IMR-90 (cell line): Measurements from ENCODE around the gene AFTPH. TPM values are rescaled to one million over a fixed set of nuclear protein-coding genes. Genes with fewer than 3 reads are reported as not detected.

ENCODE experiments used
- ATAC-seq: fragments of 200-7000 bp; cut with Tn5 transposase; 2 replicates; pipeline ENCODE4 v1.9.1; 2020; ENCODE audit warnings: low read depth, mild to moderate bottlenecking, moderate library complexity
- BruUV-seq: library from RNA; stranded (reverse); fragments of 400-500 nt; replicated peaks from 2 replicates; lab custom pipeline; 2021; lab: Mats Ljungman, UMichigan
- CTCF ChIA-PET: fragments of 300-600 bp; formaldehyde crosslinking; extraction: SDS; loops from one replicate; lab custom pipeline; 2021; ENCODE audit warnings: antibody characterized with exemption; lab: Yijun Ruan, JAX
- POLR2A ChIA-PET: fragments of 300-600 bp; sonication (Branson Sonifier 250); formaldehyde crosslinking; loops from one replicate; lab custom pipeline; 2022; ENCODE audit warnings: antibody characterized with exemption; ENCODE audit not compliant: unreplicated experiment; lab: Charles Lee
- DNase-seq: peaks from one replicate; pipeline ENCODE4 v3.0.0; 2013
- H2AFZ ChIP-seq: replicated peaks from 2 replicates; pipeline ENCODE3; 2013; ENCODE audit warnings: low read length, mild to moderate bottlenecking; ENCODE audit not compliant: poor library complexity
- H2AK5ac ChIP-seq: 2 replicates; pipeline ENCODE4 v1.6.1; 2013; ENCODE audit warnings: low read depth, low read length, inconsistent platforms
- H2AK9ac ChIP-seq: replicated peaks from 2 replicates; pipeline ENCODE3; 2013; ENCODE audit warnings: mild to moderate bottlenecking, low read depth, low read length, moderate library complexity; ENCODE audit not compliant: poor library complexity
- H2BK120ac ChIP-seq: 2 replicates; pipeline ENCODE4 v1.6.1; 2013; ENCODE audit warnings: low read depth, low read length, inconsistent platforms
- H2BK15ac ChIP-seq: 3 replicates; pipeline ENCODE4 v1.6.1; 2013; ENCODE audit warnings: low read depth, low read length, inconsistent platforms
- H2BK20ac ChIP-seq: 2 replicates; pipeline ENCODE4 v1.6.1; 2013; ENCODE audit warnings: low read depth, mild to moderate bottlenecking, inconsistent platforms, low read length, moderate library complexity
- H2BK5ac ChIP-seq: 2 replicates; pipeline ENCODE4 v1.6.1; 2013; ENCODE audit warnings: mild to moderate bottlenecking, low read depth, low read length, inconsistent platforms; ENCODE audit not compliant: poor library complexity, severe bottlenecking
- H3K14ac ChIP-seq: replicated peaks from 2 replicates; pipeline ENCODE4 v1.6.1; 2013; ENCODE audit warnings: low read depth, low read length, inconsistent platforms
- H3K18ac ChIP-seq: 2 replicates; pipeline ENCODE4 v1.6.1; 2013; ENCODE audit warnings: low read depth, low read length, control low read depth
- H3K23ac ChIP-seq: 2 replicates; pipeline ENCODE4 v1.6.1; 2013; ENCODE audit warnings: low read depth, low read length, inconsistent platforms
- H3K27ac ChIP-seq: 2 replicates; pipeline ENCODE4 v1.5.1; 2013; ENCODE audit warnings: mild to moderate bottlenecking, control low read depth, low read length; ENCODE audit not compliant: insufficient read depth
- H3K27me3 ChIP-seq: 2 replicates; pipeline ENCODE4 v1.6.1; 2013; ENCODE audit warnings: low read length; ENCODE audit not compliant: control insufficient read depth, insufficient read depth
- H3K36me3 ChIP-seq: 2 replicates; pipeline ENCODE4 v1.6.1; 2013; ENCODE audit warnings: low read length, mixed read lengths; ENCODE audit not compliant: control insufficient read depth, insufficient read depth
- H3K4ac ChIP-seq: 2 replicates; pipeline ENCODE4 v1.6.1; 2013; ENCODE audit warnings: low read depth, low read length, inconsistent platforms
- H3K4me1 ChIP-seq: 2 replicates; pipeline ENCODE4 v1.6.1; 2013; ENCODE audit warnings: low read length, mixed read lengths; ENCODE audit not compliant: control insufficient read depth, insufficient read depth
- H3K4me2 ChIP-seq: 2 replicates; pipeline ENCODE4 v1.6.1; 2013; ENCODE audit warnings: low read depth, mild to moderate bottlenecking, control low read depth, low read length, moderate library complexity
- H3K4me3 ChIP-seq: 2 replicates; pipeline ENCODE4 v1.5.1; 2013; ENCODE audit warnings: low read depth, mild to moderate bottlenecking, control low read depth, low read length, moderate library complexity; ENCODE audit not compliant: insufficient read depth
- H3K56ac ChIP-seq: 2 replicates; pipeline ENCODE4 v1.6.1; 2013; ENCODE audit warnings: low read length, inconsistent platforms; ENCODE audit not compliant: insufficient read depth; ENCODE audit errors: extremely low read depth
- H3K79me1 ChIP-seq, 2 experiments: 2 replicates each; pipeline ENCODE4 v1.6.1; 2013; ENCODE audit warnings: low read length in 2 of 2, inconsistent platforms in 1 of 2, low read depth in 1 of 2
- H3K9ac ChIP-seq: 2 replicates; pipeline ENCODE4 v1.6.1; 2013; ENCODE audit warnings: low read depth, low read length, control low read depth
- H3K9me1 ChIP-seq: 2 replicates; pipeline ENCODE4 v1.6.1; 2013; ENCODE audit warnings: low read length, inconsistent platforms; ENCODE audit not compliant: insufficient read depth
- H3K9me3 ChIP-seq: 2 replicates; pipeline ENCODE4 v1.6.1; 2013; ENCODE audit warnings: low read length; ENCODE audit not compliant: control insufficient read depth, insufficient read depth
- H4K20me1 ChIP-seq: 2 replicates; pipeline ENCODE4 v1.6.1; 2013; ENCODE audit warnings: low read length, inconsistent platforms; ENCODE audit not compliant: insufficient read depth
- H4K5ac ChIP-seq: 2 replicates; pipeline ENCODE4 v1.6.1; 2013; ENCODE audit warnings: mild to moderate bottlenecking, low read depth, low read length, control low read depth
- H4K8ac ChIP-seq, 2 experiments: 2 replicates each; pipeline ENCODE4 v1.6.1; 2013; ENCODE audit warnings: low read depth in 2 of 2, low read length in 2 of 2, control low read depth in 1 of 2, inconsistent platforms in 1 of 2
- H4K91ac ChIP-seq: 2 replicates; pipeline ENCODE4 v1.6.1; 2013; ENCODE audit warnings: low read depth, low read length, inconsistent platforms; ENCODE audit not compliant: insufficient read depth
- MAFK ChIP-seq: IDR thresholded peaks from 2 replicates; pipeline ENCODE4 v1.6.1; 2012; ENCODE audit warnings: low read depth, low read length, improper control_type of control experiment
- WGBS, 2 experiments: methylation state at CpG; one replicate each; pipeline versions ENCODE4 v1.1.5 to v1.1.7; 2013; ENCODE audit warnings: missing lambda C conversion rate in 2 of 2; ENCODE audit not compliant: insufficient read length in 1 of 2; ENCODE audit errors: extremely low coverage in 2 of 2; 5-methylcytosine and 5-hydroxymethylcytosine counted together
- dilution Hi-C: fragments of 300-500 bp; cut with HindIII; formaldehyde crosslinking; loops from one replicate; pipeline ENCODE4 v1.14.3; 2018; ENCODE audit warnings: low sequenced_read_pairs; ENCODE audit not compliant: unreplicated experiment
- in situ Hi-C: fragments of 300-500 bp; cut with MboI; formaldehyde crosslinking; loops from 3 replicates; pipeline ENCODE4 v1.14.3; 2019; ENCODE audit warnings: low sequenced_read_pairs, inconsistent platforms, mixed read lengths
- intact Hi-C: fragments of 100-400 bp; cut with micrococcal nuclease; formaldehyde crosslinking; loops from 2 replicates; pipeline ENCODE4 v1.10.0; 2022
- polyA plus RNA-seq, 3 experiments: library from polyadenylated mRNA; depleted of rRNA; stranded (reverse); fragments of >200 nt; gene quantifications; 2 replicates each; pipeline ENCODE4 v1.2.3, GENCODE V29; 2012; ENCODE audit warnings: low replicate concordance in 1 of 3
- total RNA-seq: library from RNA; depleted of rRNA; stranded (reverse); fragments of >200 nt; gene quantifications from 2 replicates; pipeline ENCODE4 v1.2.3, GENCODE V29; 2012

Gene AFTPH
- total and polyA plus RNA-seq, 2 of the 4 experiments (the other 2 are of a cell fraction) = 9.4 to 19.9 TPM

DNA sequence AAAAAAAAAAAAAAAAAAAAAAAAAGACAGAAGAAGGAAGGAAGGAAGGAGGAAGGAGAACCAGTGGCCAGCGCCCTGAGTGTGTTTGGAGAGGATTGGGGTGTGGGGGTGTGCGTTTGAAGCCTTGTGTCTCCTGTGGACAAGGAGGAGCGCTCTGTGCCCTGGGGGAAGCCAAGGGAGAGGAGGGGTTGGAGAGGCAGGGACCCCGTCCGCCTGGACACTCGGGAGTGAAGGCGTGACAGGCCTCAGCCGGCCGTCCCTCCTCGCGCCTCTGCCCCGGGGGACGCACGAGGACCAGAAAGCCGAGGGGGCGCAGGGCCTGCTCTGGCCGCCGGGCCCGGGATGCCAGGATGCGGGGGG lies 84.7 kb downstream of the AFTPH start:
- Histone ChIP-seq H4K91ac (no peak overlapping the region), H3K27ac (no peak overlapping the region), H3K79me1 (no peaks in the 10 kb centered on the region), H3K9me1 (no peaks in the 10 kb centered on the region), H3K18ac (no peak overlapping the region), H4K5ac (no peak overlapping the region), H2BK120ac (no peak overlapping the region), H2AK5ac (no peak overlapping the region), H3K4me3 (peak overlapping the region; percentile 12; the same call in 1 of the 2 replicates), H3K4ac (no peak overlapping the region), H3K27me3 (peaks cover 68% of the 10 kb centered on the region), H3K56ac (no peak overlapping the region), H3K4me2 (no peak overlapping the region), H2AFZ (peak overlapping the region; percentile 77), H4K8ac (no peak overlapping the region), H4K20me1 (no peaks in the 10 kb centered on the region), H3K4me1 (peaks cover 1% of the 10 kb centered on the region; the same call in 1 of the 2 replicates), H2BK5ac (no peak overlapping the region), H2BK15ac (no peak overlapping the region), H3K14ac (no peak overlapping the region), H3K23ac (no peak overlapping the region), H2BK20ac (no peak overlapping the region), H3K9ac (no peak overlapping the region), H3K9me3 (peaks cover 4% of the 10 kb centered on the region), H3K36me3 (no peaks in the 10 kb centered on the region), H2AK9ac (no peak overlapping the region)
- no TSS peak for BruUV-seq
- ATAC-seq (no peak; the same call in none of the 2 replicates), DNase-seq (no peak)
- in situ Hi-C loops = no loop called here
- CTCF ChIA-PET = interaction anchor here (0.5 to 2.5 kb wide), 2 partner anchors 22 to 23 kb away, joined by 5 to 6 read pairs; no protein-coding TSS in a partner anchor
- no peak for TF ChIP-seq MAFK
- intact Hi-C loops = no loop called here
- dilution Hi-C loops = no loop called here
- WGBS, 2 experiments = 24% methylated on average over 12 of the region's 20 CpGs; no CpG with 5 or more reads in 1 of the 2 experiments
- POLR2A ChIA-PET = no interaction called here
